Neural cell (in vitro differentiated cells): ENCODE measurements around the gene UBE2O. TPM values are rescaled to one million over a fixed set of nuclear protein-coding genes. Genes with fewer than 3 reads are reported as not detected.

Source experiments
- H2AFZ ChIP-seq: fragments of 200-600, 300-800 bp; sonication (generic), shearing (Covaris generic); 2 replicates; pipeline ENCODE4 v1.6.0; 2014; ENCODE audit warnings: low read depth, mild to moderate bottlenecking, antibody characterized with exemption, low read length, moderate library complexity
- H3F3A ChIP-seq: fragments of 200-600 bp; shearing (Covaris generic); 2 replicates; pipeline ENCODE4 v1.6.1; 2016; ENCODE audit warnings: mild to moderate bottlenecking, moderate library complexity, mixed read lengths, antibody characterized with exemption, low read length; ENCODE audit not compliant: insufficient read depth, poor library complexity, severe bottlenecking
- H3K27ac ChIP-seq: fragments of 200-600, 300-800 bp; sonication (generic), shearing (Covaris generic); 2 replicates; pipeline ENCODE4 v1.5.1; 2014; ENCODE audit warnings: mild to moderate bottlenecking, low read length, moderate library complexity
- H3K27me3 ChIP-seq: fragments of 300-800, 200-600 bp; sonication (generic), shearing (Covaris generic); 2 replicates; pipeline ENCODE4 v1.6.0; 2014; ENCODE audit warnings: mild to moderate bottlenecking, low read depth, low read length, moderate library complexity; ENCODE audit not compliant: insufficient read depth
- H3K36me3 ChIP-seq: fragments of 300-800, 200-600 bp; sonication (generic), shearing (Covaris generic); 2 replicates; pipeline ENCODE4 v1.5.1; 2014; ENCODE audit warnings: mild to moderate bottlenecking, antibody characterized with exemption, low read length, moderate library complexity; ENCODE audit not compliant: insufficient read depth
- H3K4me2 ChIP-seq: fragments of 300-800, 200-600 bp; sonication (generic), shearing (Covaris generic); 2 replicates; pipeline ENCODE4 v1.6.0; 2014; ENCODE audit warnings: mild to moderate bottlenecking, low read length
- H3K4me3 ChIP-seq: fragments of 300-800, 200-600 bp; sonication (generic), shearing (Covaris generic); 2 replicates; pipeline ENCODE4 v1.5.1; 2014; ENCODE audit warnings: mild to moderate bottlenecking, low read length, moderate library complexity
- H3K79me2 ChIP-seq: fragments of 200-600 bp; shearing (Covaris generic); replicated peaks from 2 replicates; pipeline ENCODE4 v1.6.0; 2014; ENCODE audit warnings: mild to moderate bottlenecking, low read length, moderate library complexity; ENCODE audit not compliant: insufficient read depth
- H3K9ac ChIP-seq: fragments of 300-800, 200-600 bp; sonication (generic), shearing (Covaris generic); 2 replicates; pipeline ENCODE4 v1.6.1; 2016; ENCODE audit warnings: mild to moderate bottlenecking, low read length, mixed read lengths
- H3K9me2 ChIP-seq: fragments of 200-600 bp; shearing (Covaris generic); 2 replicates; pipeline ENCODE4 v1.6.1; 2016; ENCODE audit warnings: mild to moderate bottlenecking, low read length, mixed read lengths; ENCODE audit not compliant: insufficient read depth
- H3K9me3 ChIP-seq: fragments of 200-600, 300-800 bp; sonication (generic), shearing (Covaris generic); 2 replicates; pipeline ENCODE4 v1.6.1; 2016; ENCODE audit warnings: mild to moderate bottlenecking, mixed run types, low read length, moderate library complexity, mixed read lengths
- H4K20me1 ChIP-seq: fragments of 200-600 bp; shearing (Covaris generic); 2 replicates; pipeline ENCODE4 v1.6.1; 2016; ENCODE audit warnings: mild to moderate bottlenecking, mixed run types; ENCODE audit not compliant: insufficient read depth
- EP300 ChIP-seq: fragments of 450-650 bp; conservative IDR thresholded peaks from 2 replicates; pipeline ENCODE4 v1.6.1; 2014; ENCODE audit warnings: antibody characterized with exemption, mild to moderate bottlenecking, moderate library complexity; ENCODE audit not compliant: poor library complexity, severe bottlenecking
- EZH2 ChIP-seq: fragments of 200-600, 300-800 bp; shearing (Covaris generic), sonication (generic); IDR thresholded peaks from 2 replicates; pipeline ENCODE4 v1.6.1; 2014; ENCODE audit warnings: antibody characterized with exemption, low read length, borderline replicate concordance, mild to moderate bottlenecking; ENCODE audit not compliant: insufficient read depth, poor library complexity, severe bottlenecking
- MXI1 ChIP-seq: fragments of 450-650 bp; conservative IDR thresholded peaks from 2 replicates; pipeline ENCODE4 v1.6.1; 2014; ENCODE audit warnings: antibody characterized with exemption, mild to moderate bottlenecking; ENCODE audit not compliant: poor library complexity, severe bottlenecking
- POLR2AphosphoS5 ChIP-seq: IDR thresholded peaks from 2 replicates; pipeline ENCODE4 v1.6.1; 2012
- RAD21 ChIP-seq: fragments of 450-650 bp; conservative IDR thresholded peaks from 2 replicates; pipeline ENCODE4 v1.6.1; 2014; ENCODE audit warnings: antibody characterized with exemption, mild to moderate bottlenecking, moderate library complexity
- SMC3 ChIP-seq: fragments of 450-650 bp; conservative IDR thresholded peaks from 2 replicates; pipeline ENCODE4 v1.6.1; 2014; ENCODE audit warnings: antibody characterized with exemption, mild to moderate bottlenecking, moderate library complexity; ENCODE audit not compliant: poor library complexity
- TAF1 ChIP-seq: IDR thresholded peaks from 2 replicates; pipeline ENCODE4 v1.6.1; 2012; ENCODE audit warnings: low read depth
- polyA plus RNA-seq: library from polyadenylated mRNA; depleted of rRNA; stranded (reverse); fragments of >200 nt; gene quantifications from 2 replicates; pipeline ENCODE4 v1.2.3, GENCODE V29; 2014
- TF ChIP-seq, protein P1 (sequence below): fragments of 450-650 bp; IDR thresholded peaks from 2 replicates; pipeline ENCODE4 v1.5.1; 2014; ENCODE audit warnings: antibody characterized with exemption, mild to moderate bottlenecking, moderate library complexity; ENCODE audit not compliant: poor library complexity, severe bottlenecking
- TF ChIP-seq, protein P2 (sequence below): IDR thresholded peaks from 2 replicates; pipeline ENCODE4 v1.6.1; 2012; ENCODE audit warnings: borderline replicate concordance

Gene UBE2O
- polyA plus RNA-seq, 1 donor from 2014 or later = 28.0 TPM

DNA sequence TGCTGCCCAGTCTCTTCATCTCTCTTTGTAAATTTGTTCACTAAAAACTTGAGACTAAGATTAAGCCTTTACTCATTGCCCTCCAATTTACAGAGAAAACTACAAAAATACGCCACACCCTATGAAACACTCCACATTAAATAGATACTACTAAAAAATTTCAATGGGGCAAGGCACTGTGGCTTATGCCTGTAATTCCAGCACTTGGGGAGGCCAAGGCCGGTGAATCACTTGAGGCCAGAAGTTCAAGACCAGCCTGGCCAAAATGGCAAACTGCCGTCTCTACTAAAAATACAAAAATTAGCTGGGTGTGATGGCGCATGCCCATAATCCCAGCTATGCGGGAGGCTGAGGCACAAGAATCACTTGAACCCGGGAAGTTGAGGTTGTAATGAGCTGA is 3.8 kb downstream of the UBE2O start:
- H3K9ac ChIP-seq = no peak overlapping the region
- H3K27ac ChIP-seq = no peak overlapping the region
- H3K79me2 ChIP-seq = peaks cover 74% of the 10 kb centered on the region
- H4K20me1 ChIP-seq = peaks cover 6% of the 10 kb centered on the region
- H3F3A ChIP-seq = no peaks in the 10 kb centered on the region
- peak overlapping the region; percentile 44 for H3K4me3 ChIP-seq
- no peak overlapping the region for H2AFZ ChIP-seq
- no peak for TF ChIP-seq SMC3
- TF ChIP-seq, protein P1, sequence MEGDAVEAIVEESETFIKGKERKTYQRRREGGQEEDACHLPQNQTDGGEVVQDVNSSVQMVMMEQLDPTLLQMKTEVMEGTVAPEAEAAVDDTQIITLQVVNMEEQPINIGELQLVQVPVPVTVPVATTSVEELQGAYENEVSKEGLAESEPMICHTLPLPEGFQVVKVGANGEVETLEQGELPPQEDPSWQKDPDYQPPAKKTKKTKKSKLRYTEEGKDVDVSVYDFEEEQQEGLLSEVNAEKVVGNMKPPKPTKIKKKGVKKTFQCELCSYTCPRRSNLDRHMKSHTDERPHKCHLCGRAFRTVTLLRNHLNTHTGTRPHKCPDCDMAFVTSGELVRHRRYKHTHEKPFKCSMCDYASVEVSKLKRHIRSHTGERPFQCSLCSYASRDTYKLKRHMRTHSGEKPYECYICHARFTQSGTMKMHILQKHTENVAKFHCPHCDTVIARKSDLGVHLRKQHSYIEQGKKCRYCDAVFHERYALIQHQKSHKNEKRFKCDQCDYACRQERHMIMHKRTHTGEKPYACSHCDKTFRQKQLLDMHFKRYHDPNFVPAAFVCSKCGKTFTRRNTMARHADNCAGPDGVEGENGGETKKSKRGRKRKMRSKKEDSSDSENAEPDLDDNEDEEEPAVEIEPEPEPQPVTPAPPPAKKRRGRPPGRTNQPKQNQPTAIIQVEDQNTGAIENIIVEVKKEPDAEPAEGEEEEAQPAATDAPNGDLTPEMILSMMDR = no peak
- TF ChIP-seq POLR2AphosphoS5 = no peak
- TF ChIP-seq, protein P2, sequence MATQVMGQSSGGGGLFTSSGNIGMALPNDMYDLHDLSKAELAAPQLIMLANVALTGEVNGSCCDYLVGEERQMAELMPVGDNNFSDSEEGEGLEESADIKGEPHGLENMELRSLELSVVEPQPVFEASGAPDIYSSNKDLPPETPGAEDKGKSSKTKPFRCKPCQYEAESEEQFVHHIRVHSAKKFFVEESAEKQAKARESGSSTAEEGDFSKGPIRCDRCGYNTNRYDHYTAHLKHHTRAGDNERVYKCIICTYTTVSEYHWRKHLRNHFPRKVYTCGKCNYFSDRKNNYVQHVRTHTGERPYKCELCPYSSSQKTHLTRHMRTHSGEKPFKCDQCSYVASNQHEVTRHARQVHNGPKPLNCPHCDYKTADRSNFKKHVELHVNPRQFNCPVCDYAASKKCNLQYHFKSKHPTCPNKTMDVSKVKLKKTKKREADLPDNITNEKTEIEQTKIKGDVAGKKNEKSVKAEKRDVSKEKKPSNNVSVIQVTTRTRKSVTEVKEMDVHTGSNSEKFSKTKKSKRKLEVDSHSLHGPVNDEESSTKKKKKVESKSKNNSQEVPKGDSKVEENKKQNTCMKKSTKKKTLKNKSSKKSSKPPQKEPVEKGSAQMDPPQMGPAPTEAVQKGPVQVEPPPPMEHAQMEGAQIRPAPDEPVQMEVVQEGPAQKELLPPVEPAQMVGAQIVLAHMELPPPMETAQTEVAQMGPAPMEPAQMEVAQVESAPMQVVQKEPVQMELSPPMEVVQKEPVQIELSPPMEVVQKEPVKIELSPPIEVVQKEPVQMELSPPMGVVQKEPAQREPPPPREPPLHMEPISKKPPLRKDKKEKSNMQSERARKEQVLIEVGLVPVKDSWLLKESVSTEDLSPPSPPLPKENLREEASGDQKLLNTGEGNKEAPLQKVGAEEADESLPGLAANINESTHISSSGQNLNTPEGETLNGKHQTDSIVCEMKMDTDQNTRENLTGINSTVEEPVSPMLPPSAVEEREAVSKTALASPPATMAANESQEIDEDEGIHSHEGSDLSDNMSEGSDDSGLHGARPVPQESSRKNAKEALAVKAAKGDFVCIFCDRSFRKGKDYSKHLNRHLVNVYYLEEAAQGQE = no peak
- TF ChIP-seq RAD21 = no peak
- TF ChIP-seq EZH2 = no peak
- no peak for TF ChIP-seq MXI1
- no peak for TF ChIP-seq EP300
- no peak for TF ChIP-seq TAF1
- H3K9me2 ChIP-seq = no peaks in the 10 kb centered on the region
- no peaks in the 10 kb centered on the region for H3K27me3 ChIP-seq
- H3K4me2 ChIP-seq = no peak overlapping the region
- no peaks in the 10 kb centered on the region for H3K36me3 ChIP-seq
- no peaks in the 10 kb centered on the region for H3K9me3 ChIP-seq

DNA sequence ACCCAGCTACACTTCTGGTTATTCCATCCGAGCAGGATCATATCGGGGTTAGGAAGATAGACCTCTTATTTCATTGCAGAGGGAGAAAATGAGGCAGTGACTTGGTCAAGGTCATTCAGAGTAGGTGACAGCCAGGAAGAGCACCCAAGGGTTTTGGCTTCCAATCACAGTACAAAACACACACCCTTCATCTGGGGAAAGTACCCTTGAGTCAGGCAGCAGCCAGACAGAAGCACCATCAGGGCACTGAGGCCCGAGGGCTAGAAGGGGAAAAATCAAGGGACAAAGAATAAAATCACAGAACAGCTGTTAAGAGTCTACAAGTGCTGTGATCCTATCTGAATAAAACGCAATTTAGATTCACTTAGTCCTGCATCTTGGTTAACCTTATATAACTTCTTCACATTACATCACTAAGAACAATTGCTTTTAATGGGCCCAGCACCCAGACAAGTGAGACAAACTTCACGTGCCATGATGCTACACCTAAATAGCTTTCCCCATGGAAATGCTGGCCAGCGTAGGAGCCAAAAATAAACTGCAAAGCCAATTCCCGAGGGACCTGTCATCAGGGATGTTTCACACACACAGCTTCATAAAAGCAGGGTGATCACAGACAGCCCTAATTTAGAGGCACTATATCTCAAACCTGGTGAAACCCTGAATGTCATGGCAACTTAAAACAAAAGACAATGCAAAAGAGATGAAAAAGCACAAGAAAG is 4.9 kb downstream of the UBE2O start:
- H3K9me3 ChIP-seq = no peaks in the 10 kb centered on the region
- TF ChIP-seq RAD21 (no peak), POLR2AphosphoS5 (no peak), EZH2 (no peak), MXI1 (no peak), TAF1 (no peak), SMC3 (no peak), EP300 (no peak)
- TF ChIP-seq, protein P1 = no peak
- TF ChIP-seq, protein P2 = no peak
- no peak overlapping the region for H3K9ac ChIP-seq

More for the DNA sequence above, 4.9 kb downstream of the UBE2O start:
- no peak overlapping the region for H3K4me2 ChIP-seq
- H3F3A ChIP-seq = no peaks in the 10 kb centered on the region
- H3K36me3 ChIP-seq = no peaks in the 10 kb centered on the region
- no peaks in the 10 kb centered on the region for H3K27me3 ChIP-seq
- peaks cover 6% of the 10 kb centered on the region for H4K20me1 ChIP-seq
- H3K79me2 ChIP-seq = peaks cover 82% of the 10 kb centered on the region
- no peaks in the 10 kb centered on the region for H3K9me2 ChIP-seq
- H3K27ac ChIP-seq = no peak overlapping the region
- H2AFZ ChIP-seq = no peak overlapping the region
- H3K4me3 ChIP-seq = peak overlapping the region; percentile 44
